ENCODE measurements around the gene BRME1.

Gene BRME1

GRCh38 chr19:13848340-13848677 is 57.6 kb downstream of the BRME1 start:
- in situ Hi-C loops (cut with MboI; ENCODE audit: low sequenced_read_pairs), result no loop called here
- Histone ChIP-seq H3K27me3 (ENCODE audit: low read depth) (no peaks in the 10 kb centered on the region), H3K4me1 (peaks cover 28% of the 10 kb centered on the region), H3K36me3 (replicated peaks) (no peaks in the 10 kb centered on the region), H3K9me3 (no peaks in the 10 kb centered on the region), H3K4me3 (no peak overlapping the region)
- DNase-seq (ENCODE audit: low spot score in 2 of 2), result no peak

GRCh38 chr19:13847407-13848339 is 58.2 kb downstream of the BRME1 start:
- Histone ChIP-seq H3K27me3 (ENCODE audit: low read depth) (no peaks in the 10 kb centered on the region), H3K4me3 (peak overlapping the region; percentile 48), H3K4me1 (peaks cover 33% of the 10 kb centered on the region), H3K9me3 (no peaks in the 10 kb centered on the region), H3K36me3 (replicated peaks) (no peaks in the 10 kb centered on the region)
- peak; percentile 76 to 92 for DNase-seq (ENCODE audit: low spot score in 2 of 2)
- in situ Hi-C loops (cut with MboI; ENCODE audit: low sequenced_read_pairs), result no loop called here

- H3K27me3 ChIP-seq (ENCODE audit: low read depth), result no peaks in the 10 kb centered on the region
- DNase-seq (ENCODE audit: low spot score in 2 of 2), result peak; percentile 57 to 91
These were observed 59.1 kb downstream of the BRME1 start for GRCh38 chr19:13846557-13847406.

GRCh38 chr19:13844130-13844631 is 61.7 kb downstream of the BRME1 start:
- Histone ChIP-seq H3K27me3 (ENCODE audit: low read depth) (no peaks in the 10 kb centered on the region), H3K4me1 (peaks cover 37% of the 10 kb centered on the region), H3K9me3 (no peaks in the 10 kb centered on the region), H3K4me3 (no peak overlapping the region; the same call in 1 of the 2 replicates), H3K36me3 (replicated peaks) (no peaks in the 10 kb centered on the region; the same call in 1 of the 2 replicates)
- in situ Hi-C loops (cut with MboI; ENCODE audit: low sequenced_read_pairs), result no loop called here
- no peak for DNase-seq (ENCODE audit: low spot score in 2 of 2)

More at GRCh38 chr19:13846557-13847406, 59.1 kb downstream of the BRME1 start:
- H3K9me3 ChIP-seq, result no peaks in the 10 kb centered on the region
- in situ Hi-C loops (cut with MboI; ENCODE audit: low sequenced_read_pairs), result no loop called here
- H3K4me1 ChIP-seq, result peaks cover 33% of the 10 kb centered on the region
- H3K36me3 ChIP-seq (replicated peaks), result no peaks in the 10 kb centered on the region
- H3K4me3 ChIP-seq, result peak overlapping the region; percentile 48

- Histone ChIP-seq H3K27me3 (ENCODE audit: low read depth) (no peaks in the 10 kb centered on the region), H3K4me1 (peaks cover 38% of the 10 kb centered on the region), H3K9me3 (no peaks in the 10 kb centered on the region), H3K4me3 (peak overlapping the region; percentile 63), H3K36me3 (replicated peaks) (peaks cover 5% of the 10 kb centered on the region; the same call in 1 of the 2 replicates)
- in situ Hi-C loops (cut with MboI; ENCODE audit: low sequenced_read_pairs), result no loop called here
- peak; percentile 68 to 90 for DNase-seq (ENCODE audit: low spot score in 2 of 2)
These were observed 62.6 kb downstream of the BRME1 start for GRCh38 chr19:13843104-13843921.

- in situ Hi-C loops (cut with MboI; ENCODE audit: low sequenced_read_pairs), result no loop called here
- peaks cover 38% of the 10 kb centered on the region for H3K4me1 ChIP-seq
- H3K36me3 ChIP-seq (replicated peaks), result peaks cover 5% of the 10 kb centered on the region; the same call in 1 of the 2 replicates
- peak overlapping the region; percentile 63 for H3K4me3 ChIP-seq
- no peaks in the 10 kb centered on the region for H3K27me3 ChIP-seq (ENCODE audit: low read depth)
- H3K9me3 ChIP-seq, result no peaks in the 10 kb centered on the region
- peak; percentile 49 to 83 for DNase-seq (ENCODE audit: low spot score in 2 of 2)
These were observed 63.4 kb downstream of the BRME1 start for GRCh38 chr19:13842291-13843103.

- Histone ChIP-seq H3K36me3 (replicated peaks) (peaks cover 5% of the 10 kb centered on the region; the same call in 1 of the 2 replicates), H3K4me1 (peaks cover 35% of the 10 kb centered on the region), H3K4me3 (peak overlapping the region; percentile 63), H3K9me3 (no peaks in the 10 kb centered on the region), H3K27me3 (ENCODE audit: low read depth) (no peaks in the 10 kb centered on the region)
- DNase-seq (ENCODE audit: low spot score in 2 of 2), result no peak
- in situ Hi-C loops (cut with MboI; ENCODE audit: low sequenced_read_pairs), result no loop called here
These were observed 64.0 kb downstream of the BRME1 start for GRCh38 chr19:13841962-13842290.

GRCh38 chr19:13841086-13841961 is 64.6 kb downstream of the BRME1 start:
- peaks cover 6% of the 10 kb centered on the region; the same call in 1 of the 2 replicates for H3K36me3 ChIP-seq (replicated peaks)
- H3K4me3 ChIP-seq, result peak overlapping the region; percentile 63
- peaks cover 29% of the 10 kb centered on the region for H3K4me1 ChIP-seq
- peak in 1 of 2 experiments; percentile 54 for DNase-seq (ENCODE audit: low spot score in 2 of 2)
- in situ Hi-C loops (cut with MboI; ENCODE audit: low sequenced_read_pairs), result no loop called here
- H3K9me3 ChIP-seq, result no peaks in the 10 kb centered on the region
- no peaks in the 10 kb centered on the region for H3K27me3 ChIP-seq (ENCODE audit: low read depth)

- no peak for DNase-seq (ENCODE audit: low spot score in 2 of 2)
- Histone ChIP-seq H3K36me3 (replicated peaks) (peaks cover 11% of the 10 kb centered on the region; the same call in 1 of the 2 replicates), H3K4me3 (peak overlapping the region; percentile 63), H3K9me3 (no peaks in the 10 kb centered on the region), H3K4me1 (peaks cover 29% of the 10 kb centered on the region), H3K27me3 (ENCODE audit: low read depth) (no peaks in the 10 kb centered on the region)
- in situ Hi-C loops (cut with MboI; ENCODE audit: low sequenced_read_pairs), result no loop called here
These were observed 65.4 kb downstream of the BRME1 start for GRCh38 chr19:13840305-13841085.

- Histone ChIP-seq H3K9me3 (no peaks in the 10 kb centered on the region), H3K36me3 (replicated peaks) (peaks cover 11% of the 10 kb centered on the region), H3K27me3 (ENCODE audit: low read depth) (no peaks in the 10 kb centered on the region), H3K4me1 (peaks cover 29% of the 10 kb centered on the region), H3K4me3 (peak overlapping the region; percentile 63)
- no peak for DNase-seq (ENCODE audit: low spot score in 2 of 2)
- in situ Hi-C loops (cut with MboI; ENCODE audit: low sequenced_read_pairs), result no loop called here
These were observed 66.0 kb downstream of the BRME1 start for GRCh38 chr19:13839938-13840304.

GRCh38 chr19:13839130-13839937 is 66.6 kb downstream of the BRME1 start:
- peaks cover 14% of the 10 kb centered on the region for H3K36me3 ChIP-seq (replicated peaks)
- H3K27me3 ChIP-seq (ENCODE audit: low read depth), result no peaks in the 10 kb centered on the region
- in situ Hi-C loops (cut with MboI; ENCODE audit: low sequenced_read_pairs), result no loop called here
- peak in 1 of 2 experiments; percentile 68 for DNase-seq (ENCODE audit: low spot score in 2 of 2)
- H3K4me1 ChIP-seq, result peaks cover 29% of the 10 kb centered on the region
- H3K4me3 ChIP-seq, result peak overlapping the region; percentile 63
- no peaks in the 10 kb centered on the region for H3K9me3 ChIP-seq

Data from HAP-1 (cell line).